NCI-H146 (cell line): ENCODE measurements around the gene AUP1.
"Not testable (repeated sequence)": the region's sequence is repeated elsewhere in the genome, so short reads cannot be mapped to it uniquely, and the experiment has no call there.

ENCODE experiments used
- DNase-seq: peaks from one replicate; lab custom pipeline; 2025; lab: John Stamatoyannopoulos, UW

AUP1 gene, protein sequence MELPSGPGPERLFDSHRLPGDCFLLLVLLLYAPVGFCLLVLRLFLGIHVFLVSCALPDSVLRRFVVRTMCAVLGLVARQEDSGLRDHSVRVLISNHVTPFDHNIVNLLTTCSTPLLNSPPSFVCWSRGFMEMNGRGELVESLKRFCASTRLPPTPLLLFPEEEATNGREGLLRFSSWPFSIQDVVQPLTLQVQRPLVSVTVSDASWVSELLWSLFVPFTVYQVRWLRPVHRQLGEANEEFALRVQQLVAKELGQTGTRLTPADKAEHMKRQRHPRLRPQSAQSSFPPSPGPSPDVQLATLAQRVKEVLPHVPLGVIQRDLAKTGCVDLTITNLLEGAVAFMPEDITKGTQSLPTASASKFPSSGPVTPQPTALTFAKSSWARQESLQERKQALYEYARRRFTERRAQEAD

DNA sequence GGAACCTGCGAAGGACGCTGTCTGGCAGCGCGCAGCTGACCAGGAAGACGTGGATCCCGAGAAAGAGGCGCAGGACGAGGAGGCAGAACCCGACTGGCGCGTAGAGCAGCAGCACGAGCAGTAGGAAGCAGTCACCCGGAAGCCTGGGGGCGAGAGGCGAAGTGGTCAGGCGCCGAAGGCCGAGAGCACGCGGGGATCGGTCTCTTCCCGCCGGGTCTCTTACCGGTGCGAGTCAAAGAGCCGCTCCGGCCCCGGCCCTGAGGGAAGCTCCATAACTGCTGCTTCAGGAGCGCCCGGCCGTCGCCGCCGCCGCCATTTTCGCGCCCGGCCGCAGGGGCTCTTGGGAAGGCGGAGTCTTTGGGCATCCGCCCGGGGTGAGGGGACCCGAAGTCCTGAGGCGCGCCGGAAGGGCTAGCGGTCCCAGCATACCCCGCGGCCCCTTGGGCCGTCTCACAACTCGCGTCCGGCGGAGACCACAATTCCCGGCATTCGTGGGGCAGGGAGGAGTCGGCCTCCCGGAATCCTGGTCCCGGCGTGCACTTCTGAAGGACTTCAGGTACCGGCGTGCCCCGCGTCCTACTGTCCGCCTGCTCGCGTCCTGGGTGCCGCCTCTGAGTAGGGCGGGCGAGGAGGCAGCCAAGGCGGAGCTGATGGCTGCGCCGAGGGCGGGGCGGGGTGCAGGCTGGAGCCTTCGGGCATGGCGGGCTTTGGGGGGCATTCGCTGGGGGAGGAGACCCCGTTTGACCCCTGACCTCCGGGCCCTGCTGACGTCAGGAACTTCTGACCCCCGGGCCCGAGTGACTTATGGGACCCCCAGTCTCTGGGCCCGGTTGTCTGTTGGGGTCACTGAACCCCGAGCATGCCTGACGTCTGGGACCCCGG, at the start of gene AUP1, which contains the start of gene HTRA2:
Gene AUP1 (minus strand): TSS at position 350 of the 882 bp plus-strand sequence. CDS start 77 bp downstream, at position 273.
Gene HTRA2 (plus strand): TSS at position 577 of the 882 bp plus-strand sequence. CDS start 74 bp downstream, at position 651.
- peak; percentile 99 for DNase-seq

DNA sequence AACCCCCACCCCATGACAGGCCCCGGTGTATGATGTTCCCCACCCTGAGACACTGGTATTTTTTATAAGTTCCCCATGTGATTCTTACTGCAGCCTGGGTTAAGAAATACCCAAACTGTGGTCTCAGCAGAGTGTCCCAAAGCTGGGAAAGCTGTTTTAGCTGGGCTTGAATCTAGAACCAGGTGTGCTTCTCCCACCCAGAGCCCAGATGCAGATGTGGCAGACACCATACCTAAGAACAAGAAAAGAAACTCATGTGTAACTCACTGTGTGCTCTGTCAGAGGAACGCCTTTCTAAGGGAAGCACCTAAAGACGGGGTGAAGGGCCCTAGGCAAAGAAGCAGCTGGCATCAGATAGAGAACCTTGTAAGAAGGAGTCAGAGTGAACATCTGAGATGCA, 48.9 kb upstream of the AUP1 start:
- DNase-seq = no peak

DNA sequence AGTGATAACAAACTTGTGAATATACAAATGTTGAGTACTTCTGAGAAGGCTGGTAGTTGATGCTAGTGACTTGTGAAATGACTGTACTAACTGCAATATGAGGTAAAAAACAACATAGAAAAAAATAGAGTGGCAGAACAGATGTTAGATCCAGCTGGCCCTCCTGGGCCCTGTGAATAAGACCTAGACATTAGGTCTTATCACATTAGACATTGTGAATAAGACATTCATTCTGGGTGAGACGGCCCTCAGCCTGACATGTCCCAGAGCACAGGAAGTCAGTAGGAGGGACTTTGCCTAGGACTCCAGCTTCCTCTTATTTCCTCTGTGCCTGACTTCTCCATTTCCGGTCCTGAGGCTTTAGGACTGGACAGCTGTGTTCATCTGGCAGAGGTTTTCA, 47.9 kb upstream of the AUP1 start:
- DNase-seq = no peak

DNA sequence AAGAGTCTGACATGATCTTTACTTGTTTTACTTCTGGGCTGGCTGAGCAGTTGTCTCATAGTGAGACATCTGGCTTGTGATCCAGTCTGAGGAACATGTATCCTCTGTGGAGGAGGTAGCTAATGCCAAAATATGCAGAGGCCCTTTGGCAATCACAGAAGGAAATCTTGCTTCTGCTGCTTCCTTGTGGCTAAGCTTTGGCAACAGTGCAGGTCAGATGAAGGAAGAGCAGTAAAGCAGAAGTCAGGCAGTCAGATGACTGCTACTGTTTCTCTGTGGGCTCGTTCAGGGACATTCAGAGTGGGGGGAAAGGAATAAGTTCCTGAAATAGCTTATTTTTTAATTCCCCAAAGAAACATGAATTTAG, 47.3 kb upstream of the AUP1 start:
- no peak for DNase-seq

DNA sequence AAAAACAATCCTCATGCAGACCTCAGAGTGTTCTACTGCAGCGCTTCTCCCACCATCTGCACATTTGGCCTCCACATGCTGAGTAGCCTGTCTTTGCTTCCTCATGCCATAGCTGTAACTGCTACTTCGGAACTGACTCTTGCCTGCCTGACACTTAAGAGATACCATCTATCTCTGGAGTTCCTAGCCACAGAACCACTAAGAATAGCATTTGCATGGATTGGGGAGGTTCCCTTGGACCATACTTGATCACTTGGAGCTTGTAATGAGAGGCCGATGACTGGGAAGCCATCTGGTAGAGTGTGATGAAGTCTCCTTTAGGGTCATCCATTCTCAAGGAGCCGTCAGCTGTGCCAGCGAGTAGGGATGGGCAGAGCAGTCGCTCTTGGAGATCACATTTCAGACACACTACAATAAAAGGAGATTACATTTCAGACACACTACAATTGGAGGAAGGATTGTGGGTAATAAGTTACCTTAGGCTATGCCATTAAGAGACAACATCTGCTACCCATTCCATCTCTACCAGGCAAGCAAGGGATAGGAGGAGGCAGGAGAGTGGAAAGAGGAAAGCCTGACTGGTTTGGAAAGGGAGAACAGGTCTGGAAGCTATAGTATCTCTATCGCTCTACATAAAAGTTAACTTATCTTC, 46.8 kb upstream of the AUP1 start:
- DNase-seq = no peak

DNA sequence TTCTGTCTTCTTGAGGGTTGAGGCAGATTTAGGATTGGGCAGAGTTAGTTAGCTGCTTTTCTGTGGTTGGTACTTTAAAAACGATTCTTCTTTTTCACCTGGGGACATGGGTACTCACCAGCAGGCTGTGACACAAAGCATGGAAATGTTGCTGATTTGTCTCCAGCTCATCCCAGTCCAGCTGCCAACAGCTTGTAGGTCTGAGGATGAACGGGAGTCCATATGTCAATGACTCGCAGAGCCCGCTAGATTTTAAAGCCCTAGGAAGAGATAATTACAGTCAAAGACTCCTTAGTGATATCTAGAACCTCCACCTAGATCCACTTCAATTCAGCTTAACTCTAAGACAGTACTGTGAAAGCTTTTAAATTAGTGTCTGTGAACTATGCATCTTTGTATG, 45.8 kb upstream of the AUP1 start:
- DNase-seq = no peak

DNA sequence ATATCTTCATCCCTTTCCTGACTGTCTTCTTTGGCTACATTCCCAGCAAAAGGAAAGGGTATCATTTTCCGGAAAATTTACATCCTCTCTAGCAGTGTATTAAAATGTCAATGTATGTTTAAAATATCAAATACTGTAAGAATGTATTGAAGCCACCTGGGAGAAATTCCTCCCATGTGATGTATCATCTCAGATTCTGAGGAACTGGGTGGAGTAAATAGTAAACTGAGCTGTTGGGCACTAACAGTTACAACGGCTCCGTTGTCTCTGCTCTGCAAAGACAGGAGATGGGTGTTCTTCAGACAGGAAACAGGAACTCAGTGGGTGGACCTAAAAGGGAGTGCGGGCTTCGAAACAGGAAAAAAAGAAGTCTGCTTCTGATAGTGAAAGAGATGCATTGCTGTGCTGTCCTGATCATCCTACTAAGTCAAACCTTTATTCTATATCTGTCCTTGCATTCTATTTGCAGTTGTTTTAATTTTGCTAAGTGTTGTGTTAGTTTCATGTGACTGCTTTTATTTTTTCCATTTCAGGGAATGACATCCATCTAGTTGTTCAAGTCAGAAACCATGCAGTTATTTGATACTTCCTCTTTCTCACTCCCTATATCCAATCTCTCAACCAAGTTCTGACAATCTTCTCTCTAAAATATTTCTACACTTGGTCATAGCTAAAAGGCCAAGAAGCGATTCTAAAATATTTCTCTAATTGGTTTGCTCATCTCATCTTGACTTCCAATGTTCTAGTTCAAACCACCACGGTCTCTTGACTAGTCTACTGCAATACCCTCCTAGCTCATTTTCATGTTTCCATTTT, 44.4 kb upstream of the AUP1 start:
- DNase-seq = no peak

DNA sequence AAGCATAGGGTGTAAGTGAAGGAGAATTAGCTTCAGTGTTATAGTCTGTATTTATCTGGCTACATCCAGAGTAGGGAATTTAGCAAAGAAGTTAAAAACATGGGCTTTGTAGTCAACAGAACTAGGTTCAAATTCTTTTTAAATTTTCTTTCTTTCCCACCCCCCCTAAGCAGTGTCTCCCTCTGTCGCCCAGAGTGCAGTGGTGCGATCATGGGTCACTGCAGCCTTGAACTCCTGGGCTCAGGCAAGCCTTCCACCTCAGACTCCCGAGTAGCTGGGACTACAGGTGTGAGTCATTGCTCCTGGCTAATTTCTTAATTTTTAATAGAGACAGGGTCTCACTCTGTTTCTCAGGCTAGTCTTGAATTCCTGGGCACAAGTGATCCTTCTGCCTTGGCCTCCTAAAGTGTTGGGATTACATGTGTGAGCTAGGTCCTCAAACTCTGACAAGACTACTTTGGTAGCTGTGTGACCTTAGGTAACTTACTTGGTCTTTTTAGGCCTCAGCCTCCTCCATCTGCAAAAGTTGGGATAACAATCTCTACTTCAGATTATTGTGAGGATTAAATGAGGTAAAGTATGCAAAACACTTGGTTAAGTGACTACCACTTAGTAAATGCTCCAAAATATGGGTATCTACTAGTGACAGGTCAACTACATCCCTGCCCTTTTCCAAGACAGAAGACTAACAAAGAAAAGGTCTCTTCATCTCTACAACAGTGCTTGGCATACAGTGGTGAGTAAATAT, 42.8 kb upstream of the AUP1 start:
- no peak for DNase-seq

DNA sequence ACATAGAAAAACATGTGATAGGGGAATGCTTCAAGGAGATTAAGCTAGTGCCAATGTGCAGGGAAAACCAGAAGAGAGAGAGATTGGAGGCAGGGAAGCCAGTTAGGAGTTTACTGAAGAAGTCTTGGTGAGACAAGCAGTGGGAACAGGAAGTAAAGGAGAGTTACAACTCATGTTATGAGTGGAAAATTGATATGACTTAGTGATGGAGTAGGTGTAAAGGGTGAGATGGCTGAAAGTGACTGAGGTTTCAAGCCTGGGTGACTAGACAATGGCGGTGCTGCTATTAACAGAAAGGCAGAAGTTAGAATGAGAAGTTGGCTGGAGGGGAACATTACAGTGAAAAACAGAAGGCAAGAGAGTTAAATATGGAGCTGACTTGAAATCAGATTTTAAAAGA, 41.6 kb upstream of the AUP1 start:
- no peak for DNase-seq

DNA sequence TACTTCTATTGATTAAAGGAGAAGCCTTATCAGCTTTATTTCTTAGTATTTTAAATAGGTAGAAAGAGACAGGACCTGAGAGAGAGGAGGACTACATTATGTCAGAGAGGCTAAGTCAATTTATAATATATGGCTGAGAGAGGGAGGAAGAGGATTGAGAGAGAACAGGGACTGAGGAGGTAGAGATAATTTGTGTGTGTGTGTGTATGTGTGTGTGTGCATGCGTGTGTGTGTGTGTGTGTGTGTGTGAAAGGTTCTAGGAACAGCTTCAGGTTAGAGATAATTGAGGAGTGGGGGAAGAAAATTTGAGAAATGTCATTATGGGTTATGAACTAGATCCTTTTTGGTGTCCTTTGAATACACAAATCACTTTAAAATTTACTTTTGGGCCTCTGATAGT, 40.2 kb upstream of the AUP1 start:
- no peak for DNase-seq

DNA sequence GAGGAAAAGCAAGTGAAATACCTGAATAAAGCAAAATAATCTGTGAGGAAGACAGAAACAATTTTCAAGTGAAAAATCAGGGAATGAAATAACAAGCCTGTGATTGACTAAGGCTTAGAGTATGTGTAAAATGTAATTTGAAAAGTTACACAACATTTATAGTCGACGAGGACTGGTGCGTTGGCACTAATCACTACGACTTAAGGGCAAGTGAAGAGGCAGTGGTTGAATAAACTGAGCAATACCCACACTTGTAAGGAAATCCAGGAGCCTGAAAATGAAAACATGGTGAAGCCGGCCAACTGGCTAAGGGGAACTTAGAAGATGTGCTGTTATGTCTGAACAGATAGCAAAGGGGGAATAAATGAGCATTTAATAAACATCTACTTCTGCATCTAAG, 38.4 kb upstream of the AUP1 start:
- DNase-seq = no peak

DNA sequence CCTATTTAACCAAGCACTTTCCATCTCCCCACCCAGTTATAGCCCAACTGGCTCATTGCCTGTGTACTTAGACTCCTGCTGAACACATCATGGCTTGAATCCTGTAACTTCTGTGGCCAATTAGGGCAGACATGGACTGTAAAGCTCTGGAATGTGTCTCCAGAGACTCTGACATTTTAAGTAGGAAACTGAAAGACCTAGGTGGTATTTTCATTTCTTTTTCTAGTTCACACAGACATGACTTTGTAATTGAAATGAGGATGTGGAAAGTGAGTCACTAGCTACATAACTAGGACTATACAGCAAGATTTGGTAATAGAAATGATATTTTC, 37.2 kb upstream of the AUP1 start:
- no peak for DNase-seq

DNA sequence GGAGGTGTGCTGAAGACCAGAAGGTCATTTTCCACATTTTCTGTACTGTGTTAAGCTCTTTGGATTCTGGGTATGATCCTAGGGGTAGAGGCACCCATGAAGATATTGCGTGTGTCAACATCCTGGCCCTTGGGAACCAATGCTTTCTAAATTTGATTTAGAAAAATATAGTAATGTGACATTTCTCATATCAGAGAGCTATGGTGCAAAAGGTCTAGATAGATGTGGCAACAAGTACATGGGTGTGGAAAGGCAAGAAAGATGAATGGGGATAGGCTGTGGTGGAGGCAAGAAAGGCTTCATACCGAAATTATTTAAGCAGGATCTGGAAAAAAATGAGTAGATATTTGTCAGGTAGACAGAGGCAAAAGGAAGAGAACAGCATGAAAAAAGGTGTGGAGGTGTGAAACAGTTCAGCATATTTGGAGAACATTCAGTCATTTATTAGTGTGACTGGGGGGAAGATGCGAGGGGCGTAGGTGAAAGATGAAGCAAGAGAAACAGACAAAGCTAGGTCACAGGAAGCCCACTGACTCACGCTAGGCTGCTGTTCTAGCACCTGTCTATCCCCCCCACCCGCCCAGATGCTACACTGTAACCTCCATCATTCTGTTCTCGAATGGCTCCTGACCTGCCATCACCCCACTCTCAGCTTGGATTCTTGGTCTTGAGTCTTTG, 36.7 kb upstream of the AUP1 start:
- DNase-seq = no peak

DNA sequence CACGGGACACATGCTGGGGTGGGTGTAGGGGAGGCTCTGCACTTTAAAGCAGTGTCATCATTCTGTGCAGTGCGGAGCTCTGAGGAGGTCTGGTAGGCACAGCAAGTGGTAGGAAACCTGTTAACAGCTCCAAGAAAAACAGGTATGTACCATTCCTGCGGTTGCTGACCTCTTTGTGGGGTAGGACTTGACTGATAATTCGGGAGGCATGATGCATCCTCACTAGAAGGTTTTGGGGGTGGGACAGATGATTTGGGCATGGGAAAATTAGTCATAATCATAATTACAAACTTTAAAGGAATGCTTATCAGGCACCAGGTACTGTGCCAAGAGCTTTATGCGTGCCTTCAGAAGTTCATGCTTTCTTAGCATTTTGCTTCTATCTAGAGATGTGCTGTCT, 34.7 kb upstream of the AUP1 start:
- DNase-seq = no peak

DNA sequence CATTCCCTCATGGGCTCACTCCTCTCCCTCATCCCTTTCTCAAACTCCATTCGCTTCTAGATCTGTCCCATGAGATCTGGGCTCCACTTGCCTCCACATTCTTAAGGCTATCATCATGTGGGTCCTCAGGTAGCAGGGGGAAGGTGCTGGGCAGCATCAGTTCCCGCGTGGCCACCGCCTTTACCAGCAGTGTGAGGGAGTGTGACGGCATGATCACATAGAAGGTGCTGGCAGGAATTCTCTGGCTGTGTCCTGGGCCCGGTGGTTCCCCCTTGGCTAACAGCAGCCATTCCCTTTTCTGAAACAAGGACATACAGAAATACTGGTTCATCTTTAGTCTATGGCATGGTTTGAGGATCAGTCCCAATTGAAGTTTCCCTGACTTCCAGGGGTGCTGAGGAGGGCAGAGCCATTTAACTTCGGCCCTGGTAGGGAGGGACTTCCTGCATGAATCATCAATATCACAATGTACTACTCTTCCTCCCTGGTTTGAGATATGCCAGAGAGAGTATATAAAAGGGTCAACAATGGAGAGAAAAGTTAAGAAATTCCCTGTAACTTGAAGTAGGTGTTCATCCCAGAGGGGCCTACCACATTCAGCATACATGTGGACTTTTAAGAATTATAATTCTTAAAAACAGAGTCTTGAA, 32.7 kb upstream of the AUP1 start:
- no peak for DNase-seq

DNA sequence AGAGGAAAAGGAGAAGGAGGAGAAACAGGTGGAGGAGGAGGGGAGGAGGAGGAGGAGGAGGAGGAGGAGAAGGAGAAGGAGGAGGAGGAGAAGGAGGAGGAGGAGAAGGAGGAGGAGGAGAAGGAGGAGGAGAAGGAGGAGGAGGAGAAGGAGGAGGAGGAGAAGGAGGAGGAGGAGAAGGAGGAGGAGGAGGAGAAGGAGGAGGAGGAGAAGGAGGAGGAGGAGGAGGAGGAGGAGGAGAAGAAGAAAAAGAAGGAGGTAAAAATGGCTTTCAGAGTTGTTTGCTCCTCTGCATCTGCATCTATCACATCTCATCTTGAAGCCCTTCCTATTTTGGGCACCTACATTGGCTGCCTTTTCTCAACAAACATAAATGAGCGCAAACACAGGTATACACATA, 31.5 kb upstream of the AUP1 start:
- not testable (repeated sequence) for DNase-seq

DNA sequence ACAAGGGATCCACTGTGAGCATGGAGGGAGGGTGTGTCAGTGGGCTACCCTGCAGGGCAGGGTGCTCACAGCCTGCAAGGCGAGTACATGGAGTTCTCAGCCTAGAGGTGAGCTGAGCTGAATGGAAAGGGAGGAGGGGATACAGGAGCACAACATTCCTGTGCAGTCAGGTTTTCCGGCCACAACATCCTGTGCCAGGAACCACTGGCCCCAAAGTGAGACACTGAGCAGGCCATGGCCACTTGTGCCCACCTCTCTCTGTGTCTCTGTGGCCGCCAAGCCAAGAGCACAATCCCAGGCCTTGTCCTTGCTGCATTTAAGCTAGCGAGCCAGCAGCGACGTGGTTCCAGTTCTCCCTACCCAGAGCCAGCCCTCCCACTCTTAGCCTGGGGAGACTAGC, 31.1 kb upstream of the AUP1 start:
- DNase-seq = no peak

DNA sequence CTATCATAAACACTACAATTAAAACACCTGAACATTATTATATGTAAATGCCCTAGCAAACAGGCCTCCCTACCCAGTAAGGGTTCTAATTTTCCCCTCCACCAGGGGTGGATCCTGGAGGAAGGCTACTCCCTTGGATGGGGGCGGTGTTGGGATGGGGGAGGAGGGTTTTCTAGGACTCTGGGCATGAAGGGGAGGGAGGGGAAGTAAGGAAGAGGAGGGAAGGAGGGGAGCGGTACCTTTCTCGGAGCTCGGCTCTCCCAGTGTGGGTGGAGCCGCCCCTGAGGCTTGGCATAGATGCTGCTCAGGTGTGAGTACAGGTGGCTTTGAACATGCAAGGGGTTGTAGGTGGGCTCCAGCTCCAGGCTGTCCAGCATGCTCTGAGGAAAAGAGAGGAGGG, 30.4 kb upstream of the AUP1 start:
- DNase-seq = peak; percentile 54

DNA sequence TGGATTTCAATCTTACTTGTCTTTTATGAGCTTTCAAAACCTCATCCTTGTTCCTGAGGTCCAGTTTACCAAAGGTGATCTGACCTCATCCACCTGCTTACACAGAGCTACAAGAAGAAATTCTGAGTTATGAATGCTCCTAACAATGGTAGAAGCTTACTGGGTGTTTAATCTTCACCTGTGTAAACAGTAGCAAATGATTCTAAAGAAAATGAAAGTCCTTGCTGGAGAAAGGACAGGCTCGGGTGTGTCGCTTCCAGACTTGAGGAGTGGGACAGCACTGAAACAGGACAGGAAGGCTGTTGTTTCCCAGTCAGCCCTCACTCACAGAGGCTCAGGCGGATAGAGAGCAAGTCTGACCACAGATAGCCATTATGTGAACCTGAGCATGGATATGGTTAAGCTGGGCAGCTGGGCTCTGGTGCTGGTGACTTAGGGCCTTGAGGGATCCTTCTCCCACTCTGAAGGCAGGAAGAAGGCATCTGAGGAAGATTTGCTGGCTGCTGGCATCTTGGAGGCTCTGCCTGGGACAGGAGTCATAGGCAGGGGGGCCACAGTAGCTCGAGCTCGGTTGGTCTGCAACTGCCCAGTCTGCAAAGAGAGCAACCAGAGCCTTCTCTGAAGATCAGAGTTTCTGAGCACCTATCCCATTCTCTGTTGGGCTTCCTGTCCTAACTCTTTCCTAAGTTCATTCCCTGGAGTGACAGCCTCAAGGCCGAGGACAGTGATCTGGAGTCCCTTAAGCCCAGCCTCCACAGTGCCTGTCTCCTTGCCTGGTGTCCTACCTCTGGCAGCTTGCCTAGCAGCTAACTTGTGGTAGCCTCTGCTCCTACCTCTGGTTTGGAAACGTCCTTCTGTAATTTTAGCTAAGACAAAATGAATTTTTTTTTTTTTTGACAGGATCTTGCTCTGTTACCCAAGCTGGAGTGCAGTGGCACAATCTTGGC, 29.1 kb upstream of the AUP1 start:
- peak; percentile 50 for DNase-seq
